ENCODE results near the gene CAMK4. TPM values are rescaled to one million over a fixed set of nuclear protein-coding genes. Genes with fewer than 3 reads are reported as not detected.

Gene CAMK4
- total RNA-seq, 2 donors from 2014 or later: 3.8 to 6.6 TPM

DNA sequence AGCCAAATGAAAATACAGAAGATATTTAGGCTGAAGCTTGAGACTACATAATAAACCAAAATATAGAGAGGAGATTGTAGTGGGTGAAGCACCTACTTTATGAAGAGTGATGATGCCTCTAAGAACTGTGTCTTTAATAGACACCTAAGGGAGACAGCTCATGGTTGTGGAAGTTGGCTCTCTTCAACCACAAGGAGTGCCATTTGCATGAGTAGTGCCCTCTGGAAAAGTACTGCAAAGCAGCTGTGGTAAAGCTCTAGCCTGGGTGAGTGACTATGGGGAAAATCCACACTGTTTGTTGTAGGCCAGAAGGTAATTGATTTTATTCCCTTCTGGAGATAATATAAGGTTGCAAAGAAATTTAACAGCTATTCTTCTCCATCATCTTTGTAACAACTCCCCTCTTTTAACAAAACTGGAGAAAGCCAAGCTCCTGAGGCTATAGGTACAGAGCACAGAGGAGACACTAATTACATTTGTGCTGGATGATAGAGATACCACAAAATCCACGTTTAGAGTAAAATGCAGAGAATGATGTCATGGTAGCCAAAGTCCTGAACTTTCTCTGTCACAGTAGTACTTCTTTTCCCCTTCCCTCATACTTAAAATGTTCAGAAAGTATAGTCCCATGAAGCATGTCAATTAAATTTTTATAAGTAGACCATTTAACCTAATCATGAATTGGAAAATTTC lies 165.4 kb downstream of the CAMK4 start:
- Histone ChIP-seq H3K4me3 (no peak overlapping the region), H3K36me3 (no peaks in the 10 kb centered on the region), H3K27ac (no peak overlapping the region), H3K9me3 (no peaks in the 10 kb centered on the region), H3K27me3 (replicated peaks; ENCODE audit: insufficient read depth) (no peaks in the 10 kb centered on the region), H3K4me1 (ENCODE audit: control insufficient read depth in 1 of 2, low read depth in 2 of 2) (no peaks in the 10 kb centered on the region)
- no peak for ATAC-seq (ENCODE audit: insufficient number of reproducible peaks, low FRiP score, low read depth)
- DNase-seq (ENCODE audit: low spot score): no peak
- TF ChIP-seq, protein P1, sequence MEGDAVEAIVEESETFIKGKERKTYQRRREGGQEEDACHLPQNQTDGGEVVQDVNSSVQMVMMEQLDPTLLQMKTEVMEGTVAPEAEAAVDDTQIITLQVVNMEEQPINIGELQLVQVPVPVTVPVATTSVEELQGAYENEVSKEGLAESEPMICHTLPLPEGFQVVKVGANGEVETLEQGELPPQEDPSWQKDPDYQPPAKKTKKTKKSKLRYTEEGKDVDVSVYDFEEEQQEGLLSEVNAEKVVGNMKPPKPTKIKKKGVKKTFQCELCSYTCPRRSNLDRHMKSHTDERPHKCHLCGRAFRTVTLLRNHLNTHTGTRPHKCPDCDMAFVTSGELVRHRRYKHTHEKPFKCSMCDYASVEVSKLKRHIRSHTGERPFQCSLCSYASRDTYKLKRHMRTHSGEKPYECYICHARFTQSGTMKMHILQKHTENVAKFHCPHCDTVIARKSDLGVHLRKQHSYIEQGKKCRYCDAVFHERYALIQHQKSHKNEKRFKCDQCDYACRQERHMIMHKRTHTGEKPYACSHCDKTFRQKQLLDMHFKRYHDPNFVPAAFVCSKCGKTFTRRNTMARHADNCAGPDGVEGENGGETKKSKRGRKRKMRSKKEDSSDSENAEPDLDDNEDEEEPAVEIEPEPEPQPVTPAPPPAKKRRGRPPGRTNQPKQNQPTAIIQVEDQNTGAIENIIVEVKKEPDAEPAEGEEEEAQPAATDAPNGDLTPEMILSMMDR (IDR thresholded peaks at IDR 0.05): no peak

DNA sequence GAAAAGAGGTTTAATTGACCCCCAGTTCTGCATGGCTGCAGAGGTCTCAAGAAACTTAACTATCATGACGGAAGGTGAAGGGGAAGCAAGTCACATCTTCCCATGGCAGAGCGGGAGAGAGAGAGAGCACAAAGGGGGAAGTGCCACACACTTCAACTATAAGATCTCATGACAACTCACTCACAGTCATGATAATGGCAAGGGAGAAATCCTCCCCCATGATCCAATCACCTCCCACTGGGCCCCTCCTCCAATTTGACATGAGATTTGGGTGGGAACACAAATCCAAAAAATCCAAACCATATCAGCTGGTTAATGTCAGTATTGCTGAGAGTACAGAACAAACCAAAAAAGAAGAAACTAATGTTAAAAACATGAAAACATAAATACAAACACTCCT lies 168.0 kb downstream of the CAMK4 start:
- DNase-seq (ENCODE audit: low spot score) (no peak), ATAC-seq (ENCODE audit: insufficient number of reproducible peaks, low FRiP score, low read depth) (no peak)
- Histone ChIP-seq H3K4me1 (ENCODE audit: control insufficient read depth in 1 of 2, low read depth in 2 of 2) (no peaks in the 10 kb centered on the region), H3K4me3 (no peak overlapping the region), H3K36me3 (no peaks in the 10 kb centered on the region), H3K9me3 (no peaks in the 10 kb centered on the region), H3K27ac (no peak overlapping the region), H3K27me3 (replicated peaks; ENCODE audit: insufficient read depth) (no peaks in the 10 kb centered on the region)
- TF ChIP-seq, protein P1 (IDR thresholded peaks at IDR 0.05): no peak

DNA sequence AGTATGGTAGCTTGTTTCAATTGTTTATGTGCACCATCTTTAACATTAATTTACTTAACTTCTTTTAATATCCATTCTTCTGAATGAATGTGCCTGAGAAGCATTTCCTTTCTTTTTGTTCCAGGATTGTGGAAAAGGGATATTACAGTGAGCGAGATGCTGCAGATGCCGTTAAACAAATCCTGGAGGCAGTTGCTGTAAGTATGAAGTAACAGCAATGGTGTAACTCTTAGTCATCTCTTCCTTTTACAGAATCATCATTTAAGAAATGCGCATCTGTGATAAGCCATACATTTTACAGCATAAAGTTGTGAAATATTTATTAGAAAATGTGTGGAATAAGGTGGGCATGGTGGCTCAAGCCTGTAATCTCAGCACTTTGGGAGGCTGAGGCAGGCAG lies 170.4 kb downstream of the CAMK4 start:
- no peaks in the 10 kb centered on the region for H3K36me3 ChIP-seq
- H3K4me1 ChIP-seq (ENCODE audit: control insufficient read depth in 1 of 2, low read depth in 2 of 2): no peaks in the 10 kb centered on the region
- no peaks in the 10 kb centered on the region for H3K27me3 ChIP-seq (replicated peaks; ENCODE audit: insufficient read depth)
- H3K4me3 ChIP-seq: no peak overlapping the region
- no peak for ATAC-seq (ENCODE audit: insufficient number of reproducible peaks, low FRiP score, low read depth)
- H3K27ac ChIP-seq: no peak overlapping the region
- TF ChIP-seq, protein P1 (IDR thresholded peaks at IDR 0.05): no peak
- H3K9me3 ChIP-seq: no peaks in the 10 kb centered on the region
- no peak for DNase-seq (ENCODE audit: low spot score)

DNA sequence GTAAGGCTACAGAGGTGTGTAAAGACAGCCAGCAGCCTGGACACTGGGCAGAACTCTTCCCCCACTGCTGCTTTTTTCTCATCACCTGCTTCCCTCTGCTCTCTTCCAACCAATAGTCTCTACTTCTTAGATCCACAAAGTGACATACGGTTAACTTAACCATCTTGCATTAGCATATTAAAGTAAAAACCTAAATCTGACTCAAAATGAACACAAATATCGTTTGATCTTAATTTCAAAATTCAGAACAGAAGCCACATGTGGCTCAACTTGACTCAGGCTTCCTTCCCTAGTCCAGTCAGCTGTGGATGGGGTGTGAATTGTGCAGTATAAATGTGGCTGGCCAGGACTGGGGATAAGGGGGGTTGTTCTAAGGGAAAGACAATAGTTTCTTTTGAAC lies 173.8 kb downstream of the CAMK4 start:
- Histone ChIP-seq H3K9me3 (no peaks in the 10 kb centered on the region), H3K36me3 (no peaks in the 10 kb centered on the region), H3K27me3 (replicated peaks; ENCODE audit: insufficient read depth) (no peaks in the 10 kb centered on the region), H3K4me1 (ENCODE audit: control insufficient read depth in 1 of 2, low read depth in 2 of 2) (no peaks in the 10 kb centered on the region), H3K4me3 (no peak overlapping the region), H3K27ac (no peak overlapping the region)
- no peak for DNase-seq (ENCODE audit: low spot score)
- no peak for ATAC-seq (ENCODE audit: insufficient number of reproducible peaks, low FRiP score, low read depth)
- TF ChIP-seq, protein P1 (IDR thresholded peaks at IDR 0.05): no peak

DNA sequence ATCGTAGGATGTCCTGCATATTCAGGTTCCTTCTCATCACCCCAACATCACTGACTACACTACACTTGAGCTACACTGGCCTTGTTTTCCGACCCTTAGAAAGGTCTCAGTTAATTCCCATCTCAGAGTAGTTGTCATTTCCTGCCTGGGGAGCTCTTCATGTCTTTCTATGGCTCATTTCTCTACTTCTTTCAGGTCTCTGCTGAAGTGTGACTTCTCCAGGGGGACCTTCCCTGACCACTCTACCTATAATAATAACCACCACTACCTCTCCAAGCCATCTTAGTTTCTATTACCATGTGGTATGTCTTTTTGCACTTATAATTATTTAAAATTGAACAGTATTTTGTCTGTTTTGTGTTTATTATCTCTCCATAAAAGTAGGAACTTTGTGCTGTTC lies 174.9 kb downstream of the CAMK4 start:
- no peaks in the 10 kb centered on the region for H3K27me3 ChIP-seq (replicated peaks; ENCODE audit: insufficient read depth)
- TF ChIP-seq, protein P1 (IDR thresholded peaks at IDR 0.05): no peak
- H3K4me1 ChIP-seq (ENCODE audit: control insufficient read depth in 1 of 2, low read depth in 2 of 2): no peaks in the 10 kb centered on the region
- no peak overlapping the region for H3K4me3 ChIP-seq
- no peaks in the 10 kb centered on the region for H3K36me3 ChIP-seq
- H3K27ac ChIP-seq: no peak overlapping the region
- no peak for ATAC-seq (ENCODE audit: insufficient number of reproducible peaks, low FRiP score, low read depth)
- DNase-seq (ENCODE audit: low spot score): no peak
- no peaks in the 10 kb centered on the region for H3K9me3 ChIP-seq

All from thoracic aorta (tissue), 2 donors.